T-helper 1 cell (primary cell): ENCODE results near the gene IGFALS.

Experiments
- DNase-seq, 5 donors: peaks; one replicate each; pipeline ENCODE4 v3.0.0-alpha.2; 2012 to 2020

The IGFALS gene

DNA sequence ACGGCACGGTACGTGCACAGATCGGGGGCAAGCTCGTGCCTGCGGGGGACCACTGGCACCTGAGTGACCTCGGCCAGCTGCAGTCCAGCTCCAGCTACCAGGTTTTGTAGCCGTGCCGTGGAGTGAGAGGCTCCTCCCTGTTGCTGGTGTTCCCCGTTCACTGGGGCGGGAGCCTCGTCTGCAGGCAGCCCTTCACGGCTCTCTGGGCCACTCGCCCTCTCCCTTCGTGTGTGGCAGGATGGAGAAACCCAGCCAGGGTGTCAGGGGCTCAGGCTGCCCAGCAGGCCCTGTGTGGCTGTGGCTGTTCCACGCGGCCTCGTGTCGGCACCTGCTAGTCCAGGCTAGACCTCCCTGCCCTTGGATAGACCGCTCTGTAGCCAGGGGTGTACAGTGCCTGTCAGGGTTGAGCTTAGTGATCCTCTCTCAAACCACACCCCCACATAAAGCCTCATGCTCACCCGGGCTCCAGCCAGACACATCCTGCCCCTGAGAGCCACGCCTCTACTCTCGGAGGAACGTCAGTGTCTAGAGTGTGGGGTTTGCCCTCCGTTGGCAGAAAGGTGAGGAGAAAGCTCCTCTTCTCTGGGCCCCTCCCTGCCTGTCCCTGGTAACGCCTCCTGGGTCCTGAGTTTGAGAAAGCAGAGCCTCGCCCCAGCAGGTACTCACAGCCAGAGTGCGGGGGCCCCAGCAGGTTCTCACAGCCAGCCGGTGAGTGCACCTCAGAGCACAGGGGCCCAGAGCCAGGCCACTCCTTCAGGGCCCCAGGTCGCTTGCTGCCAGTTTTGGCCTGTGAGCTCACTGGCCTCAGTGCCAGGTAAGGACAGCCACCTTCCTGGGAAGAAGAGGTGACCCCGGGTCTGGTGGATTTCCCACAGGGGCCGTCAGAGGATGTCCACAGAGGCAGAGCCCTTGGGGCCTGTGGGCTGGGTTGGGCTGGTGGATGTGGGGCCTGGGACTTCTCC lies 49.8 kb downstream of the IGFALS start:
- no peak for DNase-seq

DNA sequence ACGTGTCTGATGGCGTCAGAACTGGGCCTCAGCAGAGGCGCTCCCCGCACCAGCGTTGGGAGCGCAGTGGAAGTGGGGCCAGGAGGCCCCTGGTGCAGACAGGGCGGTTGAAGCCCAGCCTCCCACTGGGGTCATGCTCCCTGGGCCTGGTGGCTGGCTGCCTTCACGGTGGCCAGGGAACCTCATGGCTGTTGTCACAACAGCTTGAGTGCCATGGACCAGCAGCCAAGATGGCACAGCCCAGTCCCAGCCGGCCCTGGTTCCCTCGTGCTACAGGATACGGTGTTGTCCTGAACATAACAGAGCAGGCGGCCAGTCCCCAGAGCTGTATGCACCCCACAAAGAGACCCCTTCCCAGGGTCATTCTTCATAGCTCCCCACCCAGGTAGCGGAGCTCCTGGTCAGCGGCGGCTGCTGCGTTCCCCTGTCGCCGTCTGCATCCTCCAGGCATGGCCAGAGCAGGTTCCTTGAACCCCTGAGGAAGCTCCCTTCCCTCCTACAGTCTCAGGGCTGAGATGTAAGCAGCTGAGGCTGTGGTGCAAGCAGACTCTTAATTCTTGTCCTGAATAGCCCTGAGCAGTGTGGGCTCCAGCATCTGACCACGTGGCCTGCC lies 51.8 kb downstream of the IGFALS start:
- DNase-seq = no peak

DNA sequence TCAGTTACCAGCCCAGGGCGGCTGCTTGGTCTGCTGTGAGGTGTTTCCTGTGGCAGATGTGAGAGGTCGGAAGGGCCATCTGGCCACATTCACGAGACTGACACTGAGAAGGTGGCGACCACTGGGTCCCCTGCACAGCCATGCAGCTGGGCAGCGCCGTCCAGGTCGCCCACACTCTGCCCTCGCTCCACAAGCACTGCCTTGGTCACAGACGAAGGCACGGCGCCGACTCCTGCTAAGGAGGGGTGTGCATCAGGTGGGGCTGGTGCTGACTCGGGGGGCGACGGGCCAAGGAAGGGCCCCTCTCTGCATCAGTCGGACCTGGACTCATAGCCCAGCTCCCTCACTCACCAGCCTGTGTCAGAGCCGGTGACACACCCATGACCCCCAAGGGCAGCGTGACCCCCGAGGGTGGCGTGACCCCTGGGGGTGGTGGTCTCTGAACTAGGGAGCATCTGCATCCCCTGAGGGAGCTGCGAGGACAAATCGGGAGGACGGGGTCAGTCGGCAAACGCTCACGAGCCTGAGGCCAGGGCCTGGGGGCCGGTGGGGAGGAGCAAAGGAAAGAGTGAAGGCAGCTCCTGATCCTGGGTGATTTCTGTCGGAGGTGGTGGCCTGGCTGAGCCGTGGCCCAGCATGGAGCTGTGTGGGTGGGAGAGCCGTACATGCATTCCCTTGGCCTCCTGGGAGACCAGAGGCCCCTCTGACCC lies 52.6 kb downstream of the IGFALS start:
- no peak for DNase-seq
